SK-N-SH (cell line): ENCODE data around the gene VWA5B2. TPM values are rescaled to one million over a fixed set of nuclear protein-coding genes. Genes with fewer than 3 reads are reported as not detected.

Source experiments
- CTCF ChIP-seq: fragments of 200-600 bp; sonication (generic); IDR thresholded peaks from 2 replicates; pipeline ENCODE4 v1.6.1; 2017; ENCODE audit warnings: antibody characterized with exemption, mild to moderate bottlenecking, moderate library complexity
- EP300 ChIP-seq, 2 experiments: IDR thresholded peaks; 2 replicates each; pipeline versions ENCODE4 v1.4.0 to v1.6.1; 2012; ENCODE audit warnings: borderline replicate concordance in 1 of 2, low read depth in 1 of 2, low read length in 1 of 2
- EZH2phosphoT487 ChIP-seq: fragments of 200-600 bp; sonication (generic); IDR thresholded peaks from 2 replicates; pipeline ENCODE4 v1.6.1; 2017; ENCODE audit warnings: low read depth, mixed run types, mild to moderate bottlenecking, antibody characterized with exemption, moderate library complexity, borderline replicate concordance
- FOSL2 ChIP-seq: IDR thresholded peaks from 2 replicates; pipeline ENCODE4 v1.4.0; 2012; ENCODE audit warnings: low read depth, mild to moderate bottlenecking, moderate library complexity, borderline replicate concordance
- FOXM1 ChIP-seq: IDR thresholded peaks from 2 replicates; pipeline ENCODE4 v1.4.0; 2012; ENCODE audit warnings: low read depth, mild to moderate bottlenecking
- GABPA ChIP-seq: IDR thresholded peaks from 2 replicates; pipeline ENCODE4 v1.4.0; 2012; ENCODE audit warnings: low read depth, mild to moderate bottlenecking
- IRF3 ChIP-seq: fragments of 150-350 bp; IDR thresholded peaks from 2 replicates; pipeline ENCODE4 v1.6.1; 2016; ENCODE audit warnings: mild to moderate bottlenecking, low read depth, low read length
- MEF2A ChIP-seq: IDR thresholded peaks from 2 replicates; pipeline ENCODE4 v1.4.0; 2012; ENCODE audit warnings: low read depth, borderline replicate concordance
- NRF1 ChIP-seq: IDR thresholded peaks from 2 replicates; pipeline ENCODE4 v1.6.1; 2012; ENCODE audit warnings: low read depth, mild to moderate bottlenecking, low read length
- POLR2AphosphoS5 ChIP-seq: IDR thresholded peaks from 2 replicates; pipeline ENCODE4 v1.6.1; 2012; ENCODE audit warnings: low read depth, low read length
- RCOR1 ChIP-seq: fragments of 150-350 bp; IDR thresholded peaks from 2 replicates; pipeline ENCODE4 v1.6.1; 2017; ENCODE audit warnings: antibody characterized with exemption, low read length
- RFX5 ChIP-seq: IDR thresholded peaks from 2 replicates; pipeline ENCODE4 v1.6.1; 2012; ENCODE audit warnings: mild to moderate bottlenecking, improper control_type of control experiment, low read length
- RXRA ChIP-seq: IDR thresholded peaks from 2 replicates; pipeline ENCODE4 v1.4.0; 2012; ENCODE audit warnings: low read depth, mild to moderate bottlenecking, borderline replicate concordance
- SIN3A ChIP-seq: IDR thresholded peaks from 2 replicates; pipeline ENCODE4 v1.6.1; 2012; ENCODE audit warnings: low read depth, mild to moderate bottlenecking, low read length, moderate library complexity, borderline replicate concordance
- TAF1 ChIP-seq: IDR thresholded peaks from 2 replicates; pipeline ENCODE4 v1.6.1; 2012; ENCODE audit warnings: low read depth, mild to moderate bottlenecking, low read length, moderate library complexity, borderline replicate concordance
- TCF12 ChIP-seq: IDR thresholded peaks from 2 replicates; pipeline ENCODE4 v1.4.0; 2012
- USF1 ChIP-seq: IDR thresholded peaks from 2 replicates; pipeline ENCODE4 v1.4.0; 2012; ENCODE audit warnings: low read depth, borderline replicate concordance
- USF2 ChIP-seq: fragments of 150-350 bp; IDR thresholded peaks from 2 replicates; pipeline ENCODE4 v1.6.1; 2017; ENCODE audit warnings: antibody characterized with exemption, low read length, low read depth, borderline replicate concordance
- polyA plus RNA-seq, 3 experiments: library from polyadenylated mRNA; depleted of rRNA; stranded (reverse); fragments of >200 nt; gene quantifications; 2 replicates each; pipeline ENCODE4 v1.2.3, GENCODE V29; 2012

Gene VWA5B2
- polyA plus RNA-seq, 1 of the 3 experiments (the other 2 are of a cell fraction) = 0.08 TPM

GRCh38 chr3:184185461-184186183 lies 43.8 kb upstream of the VWA5B2 start (continued):
- no peak for TF ChIP-seq IRF3
- TF ChIP-seq FOXM1 = no peak
- TF ChIP-seq RCOR1 = peak; percentile 5; the same call in 1 of the 2 replicates
- peak; percentile 85 for TF ChIP-seq POLR2AphosphoS5
- TF ChIP-seq USF1 = peak; percentile 75; the same call in 1 of the 2 replicates
- TF ChIP-seq USF2 = 0 out of 2 replicates have a peak, but pooled peaks have one; percentile 3
- no peak for TF ChIP-seq EZH2phosphoT487
- no peak for TF ChIP-seq TAF1
- no peak for TF ChIP-seq CTCF
- TF ChIP-seq RFX5 = no peak
- peak; percentile 99 for TF ChIP-seq NRF1
- no peak for TF ChIP-seq RXRA
- no peak for TF ChIP-seq SIN3A
- no peak for TF ChIP-seq GABPA
- no peak for TF ChIP-seq FOSL2
- peak in 1 of 2 experiments; percentile 8; a peak in 1 of 4 replicates for TF ChIP-seq EP300 (IDR thresholded peaks at IDR 0.05; ENCODE audit: borderline replicate concordance in 1 of 2, low read depth in 1 of 2, low read length in 1 of 2)
- no peak; the same call in 1 of the 2 replicates for TF ChIP-seq TCF12
- no peak for TF ChIP-seq MEF2A
